GM03348 (cell line): ENCODE data around the gene TSPAN5.
A peak's percentile ranks its signal among the peaks of the same experiment; 100 is the strongest.

Experiments
- DNase-seq: peaks from one replicate; pipeline ENCODE4 v3.0.0; 2012; ENCODE audit warnings: low spot score

The TSPAN5 gene

GRCh38 chr4:98617358-98618047 is 40.9 kb downstream of the TSPAN5 start:
- no peak for DNase-seq

DNA sequence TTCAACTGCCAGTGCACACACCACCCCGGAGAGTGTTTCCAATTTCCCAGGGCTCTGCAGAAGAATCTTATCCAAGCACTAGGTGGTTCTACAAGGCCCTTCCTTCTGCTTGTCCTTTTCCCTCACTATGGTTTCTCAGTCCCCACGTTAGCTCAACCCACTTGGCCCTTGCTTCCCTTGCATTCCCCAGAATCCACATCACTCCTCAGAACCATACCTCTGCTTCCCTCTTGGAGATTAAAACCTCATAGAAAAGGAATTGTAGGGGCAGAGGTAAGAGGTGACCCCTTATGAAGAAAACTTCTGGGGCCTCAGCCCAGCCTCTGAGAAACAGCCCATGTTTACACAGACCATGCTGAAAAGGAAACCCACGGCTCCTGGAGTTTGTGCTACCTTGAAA is 42.4 kb downstream of the TSPAN5 start:
- DNase-seq, result no peak

- DNase-seq, result peak; percentile 36
These were observed 43.7 kb downstream of the TSPAN5 start for GRCh38 chr4:98614662-98615061.

GRCh38 chr4:98614094-98614493 is 44.3 kb downstream of the TSPAN5 start:
- DNase-seq, result no peak

DNA sequence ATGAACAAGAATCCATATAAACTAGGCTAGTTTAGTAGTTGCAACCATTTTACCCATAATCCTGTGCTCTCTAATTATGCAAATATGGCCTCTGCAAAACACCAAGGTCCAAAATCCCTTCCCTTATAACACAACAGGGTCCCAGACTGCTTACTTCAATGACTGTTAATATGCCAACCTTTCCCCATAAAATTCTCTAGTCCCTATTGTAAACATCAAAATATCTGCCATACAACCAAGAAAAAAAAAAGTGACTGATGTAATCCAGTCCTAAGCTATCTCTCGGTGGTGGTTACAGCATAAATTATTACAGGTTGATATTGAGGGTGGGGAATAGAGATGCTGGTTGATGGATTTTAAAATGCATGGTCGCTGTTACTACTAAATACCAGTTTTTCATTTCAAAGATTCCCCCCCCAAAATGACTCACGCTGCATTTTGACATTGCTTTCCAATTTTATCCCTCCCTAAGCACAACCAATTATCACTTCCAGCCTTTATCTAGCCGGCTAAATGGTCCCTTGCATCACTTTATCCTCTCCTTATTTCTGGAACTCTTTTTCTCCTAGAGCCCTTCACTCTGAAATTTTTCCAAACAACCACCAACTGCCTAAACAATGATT is 44.8 kb downstream of the TSPAN5 start:
- peak; percentile 40 for DNase-seq

DNA sequence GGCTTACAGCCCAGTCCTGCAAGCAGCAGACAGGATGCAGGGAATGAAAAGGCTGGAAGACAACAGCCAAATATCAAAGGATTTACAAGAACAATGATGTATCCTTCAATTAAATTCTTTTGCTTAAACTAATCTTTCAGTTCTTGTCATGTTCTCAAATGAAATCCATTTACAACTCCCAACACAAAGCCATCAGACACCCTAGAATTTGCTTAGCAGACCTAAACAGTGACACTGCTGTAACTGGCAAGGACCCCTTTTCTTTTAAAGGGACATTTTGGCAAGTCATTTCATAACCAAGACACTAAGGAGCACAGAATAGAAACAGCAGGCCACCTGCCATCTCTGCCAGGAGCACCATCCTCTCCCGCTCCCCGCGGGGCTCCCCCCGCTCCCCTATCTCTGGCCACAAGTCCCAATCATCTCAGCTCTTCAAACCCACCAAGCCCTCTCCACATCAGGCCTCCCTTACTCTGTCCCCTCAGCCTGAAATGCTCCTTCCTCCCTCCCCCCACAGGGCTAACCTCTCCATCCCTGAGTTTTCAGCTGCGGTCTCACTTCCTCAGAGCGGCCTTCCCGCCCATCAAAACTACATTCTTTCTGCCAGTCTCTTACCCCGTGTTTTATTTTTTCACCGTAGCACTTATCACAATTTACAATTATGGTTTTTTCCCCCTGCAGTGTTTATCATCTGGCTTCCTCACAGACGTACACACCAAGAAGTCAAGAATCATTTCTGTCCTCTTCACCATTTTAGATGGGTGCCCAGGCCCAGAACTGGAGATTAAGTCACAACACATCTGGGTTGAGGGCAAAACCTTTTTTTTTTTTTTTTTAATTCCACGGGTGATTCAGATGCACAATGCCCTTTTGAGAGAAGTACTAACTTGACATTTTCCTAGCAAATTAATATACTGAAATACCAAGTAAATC is 45.8 kb downstream of the TSPAN5 start:
- no peak for DNase-seq

GRCh38 chr4:98611677-98612317 is 46.6 kb downstream of the TSPAN5 start:
- DNase-seq, result no peak

- DNase-seq, result no peak
These were observed 47.3 kb downstream of the TSPAN5 start for GRCh38 chr4:98610926-98611676.

GRCh38 chr4:98610431-98610830 is 48.0 kb downstream of the TSPAN5 start:
- no peak for DNase-seq

- DNase-seq, result no peak
These were observed 48.5 kb downstream of the TSPAN5 start for GRCh38 chr4:98609934-98610333.

GRCh38 chr4:98608356-98608755 is 50.1 kb downstream of the TSPAN5 start:
- no peak for DNase-seq

DNA sequence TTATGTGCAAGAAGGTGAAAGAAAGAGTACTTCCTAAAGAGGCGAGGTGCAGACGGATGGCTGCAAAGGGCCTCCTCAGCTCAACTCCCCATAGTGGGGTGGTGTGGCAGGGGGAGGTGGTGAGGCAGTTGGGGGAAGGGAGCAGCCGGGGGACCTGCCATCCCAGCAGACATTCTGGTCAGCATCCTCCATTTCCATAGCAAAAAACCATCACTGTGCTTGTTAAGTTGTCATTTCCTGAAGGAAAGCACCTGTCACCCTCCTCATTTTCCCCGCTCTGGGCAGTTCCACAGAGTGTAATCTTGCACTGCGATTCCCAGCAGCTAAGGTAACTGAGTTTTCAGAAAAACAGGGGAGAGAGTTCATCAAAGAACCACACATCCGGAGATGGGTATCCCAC is 51.5 kb downstream of the TSPAN5 start:
- DNase-seq, result no peak

DNA sequence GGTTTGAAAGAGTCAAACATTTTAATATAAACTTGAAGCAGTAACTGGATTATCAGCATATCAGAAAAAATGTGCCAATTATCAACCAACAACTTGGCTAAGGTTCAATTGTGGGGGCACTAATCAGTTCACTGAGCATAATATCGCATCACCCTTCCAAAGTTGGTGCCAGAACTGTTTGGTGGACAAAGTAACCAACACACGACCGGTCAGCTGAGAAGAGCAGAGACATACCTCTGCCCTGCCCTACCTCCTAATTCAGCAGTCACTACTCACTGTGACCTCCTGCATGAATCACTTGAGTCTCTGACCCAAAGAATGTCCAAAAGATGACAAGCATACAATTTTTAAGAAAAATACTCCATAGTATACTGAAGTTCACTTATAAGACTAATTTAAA is 53.2 kb downstream of the TSPAN5 start:
- DNase-seq, result no peak

GRCh38 chr4:98604723-98605122 is 53.7 kb downstream of the TSPAN5 start:
- no peak for DNase-seq

GRCh38 chr4:98603683-98604521 is 54.5 kb downstream of the TSPAN5 start:
- DNase-seq, result no peak

DNA sequence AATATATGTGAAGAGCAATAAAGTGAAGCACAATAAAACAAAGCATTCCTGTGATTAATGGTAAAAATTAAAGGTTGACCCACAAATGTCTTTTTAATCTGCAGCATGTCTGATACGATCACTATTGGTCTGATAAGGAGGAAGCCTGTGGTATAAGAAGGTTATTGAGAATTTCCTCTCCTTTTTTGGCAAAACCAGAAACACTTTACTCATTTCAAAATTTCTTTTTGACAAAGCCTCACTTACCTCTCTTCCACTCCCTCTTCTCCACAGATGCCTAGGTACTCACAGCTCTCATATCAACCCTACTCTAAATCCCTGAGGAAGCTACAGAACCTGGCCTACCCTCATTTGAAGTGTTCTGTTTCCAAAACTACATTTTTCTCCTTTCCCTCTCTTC is 56.1 kb downstream of the TSPAN5 start:
- no peak for DNase-seq

DNA sequence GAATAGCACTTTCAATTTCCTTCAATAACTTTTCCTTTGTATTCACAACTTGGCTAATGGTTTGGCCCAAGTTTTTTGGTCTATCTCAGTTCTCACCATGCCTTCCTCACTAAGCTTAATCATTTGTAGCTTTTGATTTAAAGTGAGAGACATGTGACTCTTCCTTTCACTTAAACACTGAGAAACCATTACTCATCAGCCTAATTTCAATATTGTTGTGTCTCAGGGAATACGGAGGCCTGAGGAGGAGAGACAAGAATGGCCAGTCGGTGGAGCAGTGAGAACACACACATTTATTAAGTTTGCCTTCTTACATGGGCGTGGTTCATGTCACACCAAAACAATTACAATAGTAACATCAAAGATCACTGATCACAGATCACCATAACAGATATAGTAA is 56.7 kb downstream of the TSPAN5 start:
- DNase-seq, result no peak

DNA sequence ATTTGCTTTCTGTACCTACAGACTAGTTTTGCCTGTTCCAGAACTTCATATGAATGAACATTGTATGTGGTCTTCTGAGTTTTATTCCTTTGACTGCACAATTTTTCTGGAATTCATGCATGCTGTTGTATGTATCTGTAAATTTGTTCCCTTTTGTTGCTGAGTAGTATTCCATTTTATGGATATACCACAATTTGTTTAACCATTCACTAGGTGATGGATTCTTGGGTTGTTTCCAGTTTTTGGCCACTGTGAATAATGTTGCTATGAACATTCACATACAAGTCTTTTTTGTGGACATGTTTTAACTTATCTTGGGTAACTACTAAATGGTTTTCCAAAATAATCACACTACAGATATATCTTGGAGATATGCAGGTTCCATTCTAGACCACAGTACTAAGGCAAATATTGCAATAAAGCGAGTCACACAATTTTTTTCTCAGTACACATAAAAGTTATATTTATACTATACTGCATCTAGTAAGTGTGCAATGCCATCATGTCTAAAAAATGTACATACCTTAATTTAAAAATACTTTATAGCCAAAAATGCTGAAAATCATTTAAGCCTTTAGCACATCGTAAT is 58.7 kb downstream of the TSPAN5 start:
- no peak for DNase-seq

DNA sequence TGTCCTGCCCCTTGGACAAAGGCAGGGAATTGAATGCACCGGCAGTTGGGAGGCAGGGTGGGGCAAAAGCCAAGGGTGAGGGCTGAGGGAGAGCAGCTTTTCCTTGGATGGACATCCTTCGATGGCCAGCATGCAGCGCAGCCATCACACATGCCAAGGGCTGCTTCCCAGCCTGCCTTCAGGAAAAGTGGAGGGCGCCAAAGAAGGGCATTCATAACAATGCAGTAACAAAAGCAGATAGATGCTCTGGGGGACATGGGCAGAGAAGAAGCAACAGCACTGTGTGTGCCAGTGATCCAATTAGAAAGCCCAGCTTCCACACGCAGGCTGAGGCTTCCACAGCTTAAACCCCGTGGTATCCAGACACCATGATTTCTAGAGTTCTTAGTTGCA is 71.5 kb downstream of the TSPAN5 start:
- no peak for DNase-seq

GRCh38 chr4:98586291-98586961 is 72.0 kb downstream of the TSPAN5 start:
- DNase-seq, result no peak
